ENCODE measurements around the gene SIRT7. TPM values are rescaled to one million over a fixed set of nuclear protein-coding genes. Genes with fewer than 3 reads are reported as not detected.

Gene SIRT7
- total RNA-seq, 4 donors from 2014 or later = 14.3 to 24.1 (median 18.3) TPM

DNA sequence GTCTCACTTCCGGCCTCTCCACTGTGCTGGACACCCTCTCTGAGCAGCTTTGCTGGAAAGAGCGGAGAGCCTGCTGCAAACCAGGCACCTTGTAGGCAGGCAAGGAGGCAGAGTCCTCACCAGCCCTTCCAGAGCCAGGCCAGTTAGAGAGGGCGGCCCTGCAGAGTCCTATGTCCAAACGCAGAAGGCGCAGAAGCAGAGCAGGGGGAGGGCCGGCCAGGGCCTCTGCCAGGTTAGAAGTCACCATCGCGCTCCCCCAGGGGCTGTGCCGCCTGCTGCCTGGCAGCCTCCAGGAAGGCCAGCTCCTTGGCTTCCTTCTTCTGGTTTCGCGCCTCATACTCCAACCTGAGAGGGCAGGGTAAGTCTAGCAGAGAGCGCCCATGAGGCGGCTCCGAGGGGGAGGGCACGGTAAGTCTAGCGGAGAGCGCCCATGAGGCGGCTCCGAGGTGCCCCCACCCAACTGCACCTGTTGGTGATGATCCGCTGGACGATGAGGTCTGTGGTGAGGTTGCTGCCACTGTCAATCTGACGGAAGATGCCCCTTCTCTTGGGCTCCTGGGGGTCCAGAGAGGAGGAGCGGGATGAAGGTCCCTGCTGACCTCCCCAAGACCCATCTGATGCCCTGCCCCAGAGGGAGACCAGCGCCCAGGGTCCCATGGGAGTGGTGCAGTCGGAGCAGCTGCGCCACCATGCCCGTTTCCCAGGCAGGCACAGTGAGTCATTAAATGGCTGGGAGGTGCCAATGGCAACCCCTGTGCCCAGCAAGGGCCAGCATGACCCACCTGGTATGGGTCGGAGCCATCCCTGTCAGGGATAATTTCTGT is 13.2 kb downstream of the SIRT7 start:
- H3K27me3 ChIP-seq = peaks cover 24% of the 10 kb centered on the region
- H3K9me3 ChIP-seq = no peaks in the 10 kb centered on the region
- peaks cover 0 to 22% (median 11%) of the 10 kb centered on the region in 3 donors for H3K4me1 ChIP-seq
- TF ChIP-seq EP300 (IDR thresholded peaks at IDR 0.05) (no peak), CTCF (IDR thresholded peaks at IDR 0.05) (no peak), POLR2A (IDR thresholded peaks at IDR 0.05) (no peak), POLR2AphosphoS5 (IDR thresholded peaks at IDR 0.05) (no peak)
- H3K4me3 ChIP-seq = no peak overlapping the region
- no peak overlapping the region for H3K27ac ChIP-seq
- no peak for ATAC-seq
- H3K36me3 ChIP-seq = peaks cover 0 to 73% of the 10 kb centered on the region in 2 donors
- WGBS, 2 donors (ENCODE audit: low coverage in 1 of 2) = 100% methylated on average over 1 of the region's 28 CpGs; no CpG with 5 or more reads in 1 of the 2 donors

GRCh38 chr17:81903896-81904599 is 13.9 kb downstream of the SIRT7 start:
- H3K4me1 ChIP-seq = peaks cover 0 to 20% (median 11%) of the 10 kb centered on the region in 3 donors
- TF ChIP-seq CTCF (IDR thresholded peaks at IDR 0.05) (no peak), POLR2A (IDR thresholded peaks at IDR 0.05) (no peak), EP300 (IDR thresholded peaks at IDR 0.05) (no peak), POLR2AphosphoS5 (IDR thresholded peaks at IDR 0.05) (no peak)
- H3K27me3 ChIP-seq = peaks cover 24% of the 10 kb centered on the region
- no peak for ATAC-seq
- WGBS, 2 donors (ENCODE audit: low coverage in 1 of 2) = no CpG with 5 or more reads among the region's 24 CpGs
- no peaks in the 10 kb centered on the region for H3K9me3 ChIP-seq
- H3K4me3 ChIP-seq = no peak overlapping the region
- H3K27ac ChIP-seq = no peak overlapping the region
- peaks cover 0 to 77% of the 10 kb centered on the region in 2 donors for H3K36me3 ChIP-seq

- WGBS, 2 donors (ENCODE audit: low coverage in 1 of 2) = no CpG with 5 or more reads among the region's 10 CpGs
- Histone ChIP-seq H3K27ac (no peak overlapping the region), H3K4me3 (no peak overlapping the region), H3K9me3 (no peaks in the 10 kb centered on the region), H3K4me1 (peaks cover 0 to 20% (median 11%) of the 10 kb centered on the region in 3 donors), H3K36me3 (peaks cover 0 to 77% of the 10 kb centered on the region in 2 donors), H3K27me3 (peaks cover 24% of the 10 kb centered on the region)
- no peak for TF ChIP-seq POLR2A (IDR thresholded peaks at IDR 0.05)
- no peak for TF ChIP-seq CTCF (IDR thresholded peaks at IDR 0.05)
- TF ChIP-seq POLR2AphosphoS5 (IDR thresholded peaks at IDR 0.05) = no peak
- no peak for TF ChIP-seq EP300 (IDR thresholded peaks at IDR 0.05)
- no peak for ATAC-seq
Observed at GRCh38 chr17:81903415-81903831, 14.6 kb downstream of the SIRT7 start.

DNA sequence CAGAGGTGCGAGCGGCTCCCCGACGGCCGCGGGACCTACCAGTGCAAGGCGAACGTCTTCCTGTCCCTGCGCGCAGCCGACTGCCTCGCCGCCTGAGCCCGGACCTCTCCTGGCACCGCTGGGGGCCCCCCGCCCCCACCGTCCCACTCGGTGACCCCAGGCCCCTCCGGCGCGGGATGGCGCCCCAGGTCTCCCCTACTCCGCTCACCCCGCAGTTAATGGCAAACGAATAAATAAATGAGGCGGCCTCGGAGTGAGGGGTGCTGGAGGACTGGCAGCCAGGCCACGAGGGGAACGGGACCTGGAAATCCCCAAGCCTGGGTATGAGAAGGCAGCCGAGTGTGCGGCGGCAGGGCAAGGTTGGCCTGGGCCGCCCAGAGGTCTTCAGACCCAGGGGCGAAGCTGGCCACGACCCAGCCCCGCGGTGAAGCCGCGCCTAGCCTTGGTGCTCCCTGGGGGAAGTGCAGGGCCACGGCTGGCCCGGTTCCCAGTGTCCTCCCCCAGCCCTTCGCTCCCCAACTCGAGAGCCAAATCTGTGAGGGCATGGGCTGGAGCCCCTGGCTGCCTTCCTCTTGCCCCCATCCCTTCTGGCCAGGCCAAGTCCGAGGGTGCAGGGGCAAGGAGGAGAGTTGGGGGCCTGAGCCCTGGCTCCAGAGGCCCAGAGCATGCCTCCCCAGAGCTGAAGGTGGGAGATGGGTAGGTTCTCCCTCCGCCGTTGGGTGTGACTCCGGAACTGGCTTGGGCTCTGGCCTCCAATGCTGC is 15.1 kb downstream of the SIRT7 start:
- Histone ChIP-seq H3K27ac (peak overlapping the region in 1 of 4 donors; percentile 26), H3K4me1 (peaks cover 0 to 20% (median 11%) of the 10 kb centered on the region in 3 donors), H3K27me3 (peaks cover 24% of the 10 kb centered on the region), H3K9me3 (no peaks in the 10 kb centered on the region), H3K4me3 (peak overlapping the region in 1 of 2 donors; percentile 50), H3K36me3 (peaks cover 0 to 77% of the 10 kb centered on the region in 2 donors)
- ATAC-seq = no peak
- TF ChIP-seq EP300 (IDR thresholded peaks at IDR 0.05) (no peak), POLR2A (IDR thresholded peaks at IDR 0.05) (no peak), POLR2AphosphoS5 (IDR thresholded peaks at IDR 0.05) (no peak), CTCF (IDR thresholded peaks at IDR 0.05) (no peak)
- WGBS, 2 donors (ENCODE audit: low coverage in 1 of 2) = no CpG with 5 or more reads among the region's 47 CpGs

Data from gastroesophageal sphincter (tissue), 4 donors.